ENCODE measurements around the gene RIPOR3.

The RIPOR3 gene

DNA sequence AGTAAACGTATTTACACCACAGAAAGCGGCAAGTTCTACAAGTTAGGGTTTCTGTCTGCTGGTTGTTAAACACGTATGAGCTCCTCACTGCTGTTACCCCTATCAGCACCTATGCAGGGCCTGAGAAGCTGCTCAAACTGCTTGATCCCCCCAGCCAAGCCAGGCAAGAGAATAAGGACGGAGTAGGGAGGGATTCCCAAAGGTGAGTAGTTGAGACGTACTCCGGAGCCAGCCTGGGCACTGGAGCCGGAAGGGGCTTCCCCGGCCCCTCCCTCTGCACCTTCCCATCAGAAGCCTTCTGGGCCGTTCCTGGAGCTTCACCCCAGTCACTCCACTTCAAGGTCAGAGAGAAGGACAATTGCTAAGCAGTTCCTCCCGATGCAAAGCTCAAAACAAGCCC lies 58.0 kb downstream of the RIPOR3 start:
- H3K4me1 ChIP-seq (ENCODE audit: insufficient read depth, poor library complexity, severe bottlenecking), result peaks cover 13% of the 10 kb centered on the region
- H3K27ac ChIP-seq (ENCODE audit: poor library complexity, severe bottlenecking), result no peak overlapping the region
- no peak for TF ChIP-seq CTCF (IDR thresholded peaks at IDR 0.05; ENCODE audit: poor library complexity, severe bottlenecking)
- H3K36me3 ChIP-seq (ENCODE audit: low read depth), result no peaks in the 10 kb centered on the region
- H3K4me3 ChIP-seq (ENCODE audit: severe bottlenecking), result no peak overlapping the region
- no peaks in the 10 kb centered on the region for H3K27me3 ChIP-seq (ENCODE audit: insufficient read depth, poor library complexity, severe bottlenecking)
- DNase-seq (ENCODE audit: low spot score), result peak; percentile 73
- no peak for ATAC-seq (ENCODE audit: low read depth)
- H3K9me3 ChIP-seq (ENCODE audit: severe bottlenecking), result no peaks in the 10 kb centered on the region

DNA sequence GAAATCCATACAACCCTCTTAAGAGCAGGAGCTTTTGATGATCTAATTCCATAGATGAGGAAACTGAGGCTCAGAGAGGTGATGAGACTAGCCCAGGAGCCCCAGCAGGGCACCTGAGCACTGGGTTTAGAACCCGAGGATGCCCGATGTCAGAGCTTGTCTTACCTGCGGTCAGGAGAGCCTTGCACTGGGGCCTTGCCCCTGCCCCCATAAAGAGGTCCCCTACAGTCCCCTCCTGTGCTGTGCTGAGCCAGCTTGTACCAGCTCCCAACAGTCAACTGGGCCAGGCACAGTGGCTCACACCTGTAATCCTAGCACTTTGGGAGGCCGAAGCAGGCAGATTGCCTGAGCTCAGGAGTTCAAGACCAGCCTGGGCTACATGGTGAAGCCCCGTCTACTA lies 58.6 kb downstream of the RIPOR3 start:
- Histone ChIP-seq H3K4me1 (ENCODE audit: insufficient read depth, poor library complexity, severe bottlenecking) (peaks cover 9% of the 10 kb centered on the region), H3K4me3 (ENCODE audit: severe bottlenecking) (no peak overlapping the region), H3K36me3 (ENCODE audit: low read depth) (no peaks in the 10 kb centered on the region), H3K27ac (ENCODE audit: poor library complexity, severe bottlenecking) (no peak overlapping the region), H3K9me3 (ENCODE audit: severe bottlenecking) (no peaks in the 10 kb centered on the region), H3K27me3 (ENCODE audit: insufficient read depth, poor library complexity, severe bottlenecking) (no peaks in the 10 kb centered on the region)
- ATAC-seq (ENCODE audit: low read depth) (no peak), DNase-seq (ENCODE audit: low spot score) (peak; percentile 75)
- TF ChIP-seq CTCF (IDR thresholded peaks at IDR 0.05; ENCODE audit: poor library complexity, severe bottlenecking), result no peak

DNA sequence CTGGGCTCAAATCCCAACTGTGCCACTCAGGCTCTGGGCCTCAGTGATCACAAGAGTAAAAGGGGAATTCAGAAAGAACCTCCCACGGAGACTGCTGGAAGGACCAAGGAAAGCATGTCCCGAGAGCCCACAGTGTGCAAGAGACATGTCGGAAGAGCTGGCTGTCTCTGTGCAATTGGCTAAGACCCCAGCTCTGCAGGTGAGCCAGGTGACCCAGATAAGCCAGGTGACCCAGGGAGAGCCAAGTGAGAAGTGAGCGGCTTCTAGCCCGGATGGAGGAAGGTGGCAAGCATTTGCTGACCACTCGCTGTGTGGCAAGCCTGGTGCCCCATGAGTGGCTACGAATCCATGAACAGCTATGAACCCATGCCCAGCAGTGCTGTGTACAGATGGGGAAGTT lies 59.1 kb downstream of the RIPOR3 start:
- no peak for ATAC-seq (ENCODE audit: low read depth)

GRCh38 chr20:50630578-50631263 lies 60.6 kb downstream of the RIPOR3 start:
- H3K9me3 ChIP-seq (ENCODE audit: severe bottlenecking), result no peaks in the 10 kb centered on the region
- ATAC-seq (ENCODE audit: low read depth) (no peak), DNase-seq (ENCODE audit: low spot score) (peak; percentile 82)
- no peak overlapping the region for H3K27ac ChIP-seq (ENCODE audit: poor library complexity, severe bottlenecking)
- H3K36me3 ChIP-seq (ENCODE audit: low read depth), result no peaks in the 10 kb centered on the region
- TF ChIP-seq CTCF (IDR thresholded peaks at IDR 0.05; ENCODE audit: poor library complexity, severe bottlenecking), result no peak
- H3K4me3 ChIP-seq (ENCODE audit: severe bottlenecking), result no peak overlapping the region
- no peaks in the 10 kb centered on the region for H3K27me3 ChIP-seq (ENCODE audit: insufficient read depth, poor library complexity, severe bottlenecking)
- peaks cover 11% of the 10 kb centered on the region for H3K4me1 ChIP-seq (ENCODE audit: insufficient read depth, poor library complexity, severe bottlenecking)

More for the DNA sequence above, 59.1 kb downstream of the RIPOR3 start:
- peak; percentile 73 for DNase-seq (ENCODE audit: low spot score)
- Histone ChIP-seq H3K4me1 (ENCODE audit: insufficient read depth, poor library complexity, severe bottlenecking) (peaks cover 9% of the 10 kb centered on the region), H3K9me3 (ENCODE audit: severe bottlenecking) (no peaks in the 10 kb centered on the region), H3K27ac (ENCODE audit: poor library complexity, severe bottlenecking) (no peak overlapping the region), H3K36me3 (ENCODE audit: low read depth) (no peaks in the 10 kb centered on the region), H3K4me3 (ENCODE audit: severe bottlenecking) (no peak overlapping the region), H3K27me3 (ENCODE audit: insufficient read depth, poor library complexity, severe bottlenecking) (no peaks in the 10 kb centered on the region)
- TF ChIP-seq CTCF (IDR thresholded peaks at IDR 0.05; ENCODE audit: poor library complexity, severe bottlenecking), result no peak

GRCh38 chr20:50629670-50630045 lies 61.7 kb downstream of the RIPOR3 start:
- peak; percentile 18; the same call in 1 of the 3 replicates for ATAC-seq (ENCODE audit: low read depth)
- Histone ChIP-seq H3K9me3 (ENCODE audit: severe bottlenecking) (no peaks in the 10 kb centered on the region), H3K27ac (ENCODE audit: poor library complexity, severe bottlenecking) (peak overlapping the region; percentile 1), H3K4me3 (ENCODE audit: severe bottlenecking) (no peak overlapping the region), H3K36me3 (ENCODE audit: low read depth) (no peaks in the 10 kb centered on the region), H3K27me3 (ENCODE audit: insufficient read depth, poor library complexity, severe bottlenecking) (no peaks in the 10 kb centered on the region), H3K4me1 (ENCODE audit: insufficient read depth, poor library complexity, severe bottlenecking) (peaks cover 22% of the 10 kb centered on the region)
- DNase-seq (ENCODE audit: low spot score), result no peak
- TF ChIP-seq CTCF (IDR thresholded peaks at IDR 0.05; ENCODE audit: poor library complexity, severe bottlenecking), result no peak
